ENCODE measurements around the gene BCAR3.
"Not testable (repeated sequence)": the region's sequence is repeated elsewhere in the genome, so short reads cannot be mapped to it uniquely, and the experiment has no call there.

GRCh38 chr1:93661341-93661740 lies 20.3 kb downstream of the BCAR3 start:
- not testable (repeated sequence) for TF ChIP-seq CTCF (IDR thresholded peaks at IDR 0.05; ENCODE audit: insufficient read depth, low read length, poor library complexity, severe bottlenecking); EZH2phosphoT487 (conservative IDR thresholded peaks at IDR 0.05; ENCODE audit: low read length)

All from SU-DHL-6 (cell line).